Fibroblast of pulmonary artery (primary cell): Measurements from ENCODE around the gene SGK2.

ENCODE experiments used
- DNase-seq: peaks from one replicate; pipeline ENCODE4 v3.0.0-alpha.2; 2010; ENCODE audit warnings: low read depth
- H3K4me3 ChIP-seq: replicated peaks from 2 replicates; pipeline ENCODE4 v1.5.1; 2011; ENCODE audit warnings: low read depth, mild to moderate bottlenecking, control low read depth, low read length, moderate library complexity
- TF ChIP-seq, protein P1 (sequence below): IDR thresholded peaks from 2 replicates; pipeline ENCODE4 v1.5.1; 2011; ENCODE audit warnings: mild to moderate bottlenecking, control low read depth, low read length, inconsistent platforms; ENCODE audit errors: missing control alignments

SGK2 gene

DNA sequence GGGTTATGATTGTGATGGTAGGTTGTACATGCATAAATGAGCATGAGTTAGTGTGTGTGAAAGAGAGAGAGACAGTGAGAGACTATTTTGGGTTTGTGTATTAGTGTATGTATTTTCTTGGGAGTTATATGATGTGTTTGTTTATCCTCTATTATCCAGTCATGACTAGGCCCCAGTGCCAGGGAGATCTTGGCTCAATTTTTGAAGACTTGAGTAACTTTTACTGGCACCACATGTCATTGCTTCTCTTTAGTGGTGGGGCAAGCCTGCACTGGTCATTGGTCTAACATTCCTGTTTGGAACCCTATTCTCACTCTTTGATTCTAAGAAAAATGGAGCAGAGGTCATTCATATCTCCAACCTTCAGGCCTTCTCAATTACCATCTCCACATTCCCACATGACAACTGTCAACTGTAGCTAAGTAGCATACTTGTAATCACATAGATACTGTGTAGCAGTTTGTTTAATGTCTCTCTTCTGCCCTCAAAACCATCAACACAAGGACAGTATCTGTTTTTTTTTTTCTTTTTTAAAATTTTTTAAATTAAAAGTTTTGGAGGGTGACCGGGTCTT is 42.5 kb upstream of the SGK2 start:
- no peak for DNase-seq
- TF ChIP-seq, protein P1, sequence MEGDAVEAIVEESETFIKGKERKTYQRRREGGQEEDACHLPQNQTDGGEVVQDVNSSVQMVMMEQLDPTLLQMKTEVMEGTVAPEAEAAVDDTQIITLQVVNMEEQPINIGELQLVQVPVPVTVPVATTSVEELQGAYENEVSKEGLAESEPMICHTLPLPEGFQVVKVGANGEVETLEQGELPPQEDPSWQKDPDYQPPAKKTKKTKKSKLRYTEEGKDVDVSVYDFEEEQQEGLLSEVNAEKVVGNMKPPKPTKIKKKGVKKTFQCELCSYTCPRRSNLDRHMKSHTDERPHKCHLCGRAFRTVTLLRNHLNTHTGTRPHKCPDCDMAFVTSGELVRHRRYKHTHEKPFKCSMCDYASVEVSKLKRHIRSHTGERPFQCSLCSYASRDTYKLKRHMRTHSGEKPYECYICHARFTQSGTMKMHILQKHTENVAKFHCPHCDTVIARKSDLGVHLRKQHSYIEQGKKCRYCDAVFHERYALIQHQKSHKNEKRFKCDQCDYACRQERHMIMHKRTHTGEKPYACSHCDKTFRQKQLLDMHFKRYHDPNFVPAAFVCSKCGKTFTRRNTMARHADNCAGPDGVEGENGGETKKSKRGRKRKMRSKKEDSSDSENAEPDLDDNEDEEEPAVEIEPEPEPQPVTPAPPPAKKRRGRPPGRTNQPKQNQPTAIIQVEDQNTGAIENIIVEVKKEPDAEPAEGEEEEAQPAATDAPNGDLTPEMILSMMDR = no peak

DNA sequence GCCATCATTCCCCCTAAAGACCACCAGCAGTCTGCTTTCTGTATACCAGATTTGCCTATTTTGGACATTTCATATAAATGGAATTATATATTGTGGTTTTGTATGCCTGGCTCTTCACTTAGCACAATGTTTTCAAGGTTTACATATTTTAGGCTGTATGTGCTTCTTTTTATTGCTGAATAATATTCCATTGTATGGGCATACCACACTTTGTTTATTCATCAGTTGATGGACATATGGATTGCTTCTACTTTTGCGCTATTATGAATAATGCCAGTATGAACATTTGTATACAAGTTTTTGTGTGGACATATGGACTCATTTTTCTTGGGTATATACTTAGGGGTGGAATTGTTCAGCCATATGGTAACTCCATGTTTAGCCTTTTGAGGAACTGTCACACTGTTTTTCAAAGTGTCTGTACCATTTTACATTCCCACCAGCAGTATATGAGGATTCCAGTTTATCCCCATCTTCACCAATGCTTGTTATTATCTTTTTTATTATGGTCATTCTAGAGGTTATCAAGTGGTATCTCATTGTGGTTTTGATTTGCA is 38.7 kb upstream of the SGK2 start:
- TF ChIP-seq, protein P1 = no peak
- no peak for DNase-seq
- no peak overlapping the region for H3K4me3 ChIP-seq

More for the DNA sequence above, 42.5 kb upstream of the SGK2 start:
- no peak overlapping the region for H3K4me3 ChIP-seq

DNA sequence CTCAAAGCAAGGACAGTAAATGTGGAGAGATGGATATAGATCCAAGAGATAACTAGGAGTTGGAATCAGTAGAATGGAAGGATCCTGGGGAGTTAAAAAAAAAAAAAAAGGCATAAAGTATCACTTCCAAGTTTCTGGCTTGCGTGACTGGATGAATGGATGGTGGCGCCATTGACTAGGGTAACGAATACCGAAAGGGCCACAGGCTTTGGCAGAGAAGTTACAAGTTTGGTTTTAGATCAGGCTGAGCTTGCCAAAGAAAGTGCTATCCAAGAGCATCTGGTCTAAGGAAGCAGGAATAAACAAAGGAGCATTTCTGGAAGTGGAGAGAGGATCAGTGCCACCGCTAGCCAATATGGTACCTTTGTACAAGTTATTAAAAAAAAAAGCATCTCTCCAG is 33.8 kb upstream of the SGK2 start:
- TF ChIP-seq, protein P1 = no peak
- H3K4me3 ChIP-seq = no peak overlapping the region
- DNase-seq = no peak

DNA sequence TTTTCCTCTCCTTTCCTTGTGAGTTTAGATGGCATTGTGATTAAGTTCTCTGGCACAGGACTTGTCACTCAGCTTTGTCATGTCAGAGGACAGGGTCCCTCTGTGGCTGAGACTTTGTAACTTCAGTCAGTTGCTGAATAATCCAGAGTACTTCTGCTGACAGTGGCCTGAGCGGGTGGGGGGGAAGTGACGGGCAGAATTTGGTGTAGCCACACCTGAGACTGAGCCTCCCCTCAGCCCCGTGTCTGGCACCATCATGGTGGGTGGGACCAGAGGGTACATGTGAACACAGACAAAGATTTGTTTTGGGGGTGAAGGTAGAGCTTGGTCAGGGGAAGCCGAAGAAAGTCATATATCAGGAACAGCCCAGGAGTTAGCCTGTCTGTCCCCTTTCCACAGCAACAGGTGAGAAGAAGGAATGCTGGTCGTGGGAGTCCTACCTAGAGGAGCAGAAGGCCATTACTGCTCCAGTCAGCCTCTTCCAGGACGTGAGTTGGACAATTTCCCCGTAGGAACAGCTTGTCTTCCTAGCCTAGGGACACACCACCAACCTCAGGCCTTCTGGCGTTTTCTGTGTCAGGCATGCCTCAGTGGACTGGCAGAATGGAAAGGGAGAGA is 30.5 kb upstream of the SGK2 start:
- H3K4me3 ChIP-seq = no peak overlapping the region
- TF ChIP-seq, protein P1 = no peak
- DNase-seq = no peak

DNA sequence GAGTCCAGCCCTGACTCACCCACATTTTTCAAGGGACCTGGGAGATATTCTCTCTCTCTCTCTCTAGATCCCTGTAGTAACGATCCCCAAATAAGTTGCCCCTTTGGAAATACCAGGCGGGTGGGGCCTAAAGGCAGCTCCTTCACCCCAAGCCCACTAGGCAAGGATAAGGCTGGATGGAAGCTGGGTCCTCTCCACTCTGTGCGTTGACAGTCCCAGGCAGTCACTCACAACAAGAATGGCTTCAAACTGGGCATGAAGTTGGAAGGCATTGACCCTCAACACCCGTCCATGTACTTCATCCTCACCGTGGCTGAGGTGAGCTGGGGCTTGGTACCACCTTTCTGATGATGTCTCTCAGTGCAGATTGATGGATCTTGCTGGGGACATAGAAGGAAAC is 29.8 kb upstream of the SGK2 start:
- TF ChIP-seq, protein P1 = no peak
- H3K4me3 ChIP-seq = no peak overlapping the region
- no peak for DNase-seq

DNA sequence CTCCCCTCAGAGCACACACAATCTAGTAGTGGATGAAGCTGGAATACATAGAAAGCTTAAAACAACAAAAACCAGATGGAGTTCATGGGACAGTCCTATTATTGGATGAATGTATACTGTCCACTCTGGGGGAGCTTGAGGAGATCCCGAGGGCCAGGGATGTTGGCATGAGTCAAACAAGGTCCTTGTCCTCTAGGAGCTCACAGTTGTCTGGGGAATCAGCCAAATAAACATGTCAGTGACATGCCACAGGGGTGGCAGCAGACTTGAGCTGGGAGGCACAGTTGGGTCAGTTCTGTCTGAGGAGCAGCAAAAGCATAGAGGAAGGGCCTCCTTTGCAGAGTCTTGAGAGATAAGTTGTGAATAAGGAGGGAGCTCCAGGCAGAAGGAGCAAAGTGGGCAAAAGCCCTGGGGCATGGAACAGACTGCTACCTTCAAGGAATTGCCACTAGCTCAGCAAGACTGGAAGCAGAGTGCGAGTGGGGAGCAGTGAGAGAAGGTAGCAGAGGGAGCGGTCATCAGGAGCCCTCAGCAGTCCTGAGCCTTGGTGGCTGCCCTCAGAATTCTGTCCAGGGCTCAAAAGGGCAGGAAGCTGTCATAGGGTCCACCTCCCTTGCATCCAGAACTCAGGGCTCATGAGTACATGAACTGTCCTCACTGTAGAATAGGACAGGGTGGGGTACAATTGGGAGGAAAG is 29.2 kb upstream of the SGK2 start:
- TF ChIP-seq, protein P1 = no peak
- no peak for DNase-seq
- no peak overlapping the region for H3K4me3 ChIP-seq
